ENCODE measurements around the gene SLC15A3. TPM values are rescaled to one million over a fixed set of nuclear protein-coding genes. Genes with fewer than 3 reads are reported as not detected.

Gene SLC15A3

Small RNA genes within 50 kb of the gene (small RNA-seq; reads per million reads assigned to genes)
- not detected for gene RNU6-933P (ENCODE audit: insufficient read depth)

Data from mesendoderm (in vitro differentiated cells).